AG04449 (cell line): ENCODE measurements around the gene PTPRM.
"Not testable (repeated sequence)": the region's sequence is repeated elsewhere in the genome, so short reads cannot be mapped to it uniquely, and the experiment has no call there.

Source experiments
- CTCF ChIA-PET: fragments of 350-600 bp; formaldehyde crosslinking; extraction: SDS; loops from one replicate; lab custom pipeline; 2021; ENCODE audit warnings: antibody characterized with exemption; lab: Yijun Ruan, JAX
- POLR2A ChIA-PET: fragments of 400-600, 350-600 bp; formaldehyde crosslinking; extraction: SDS; loops from one replicate; lab custom pipeline; 2020; ENCODE audit warnings: antibody characterized with exemption, inconsistent platforms; lab: Yijun Ruan, JAX
- DNase-seq: peaks from one replicate; pipeline ENCODE4 v3.0.0-alpha.2; 2010; ENCODE audit warnings: low read depth, low spot score
- H3K4me3 ChIP-seq: 2 replicates; pipeline ENCODE4 v1.5.1; 2011; ENCODE audit warnings: low read depth, mild to moderate bottlenecking, control low read depth, low read length
- CTCF ChIP-seq: IDR thresholded peaks from one replicate; pipeline ENCODE4 v1.5.1; 2011; ENCODE audit warnings: mild to moderate bottlenecking, moderate library complexity, low read length, control low read depth, inconsistent platforms; ENCODE audit not compliant: insufficient read depth; ENCODE audit errors: missing control alignments

PTPRM gene

GRCh38 chr18:7728297-7728696, 161.2 kb downstream of the PTPRM start:
- CTCF ChIA-PET = interaction anchor here (0.6 kb wide), 1 partner anchor 602 kb away, joined by 3 read pairs; no protein-coding TSS in a partner anchor
- POLR2A ChIA-PET = no interaction called here
- TF ChIP-seq CTCF = no peak
- DNase-seq = no peak
- no peak overlapping the region for H3K4me3 ChIP-seq

- DNase-seq = no peak
- TF ChIP-seq CTCF = no peak
- CTCF ChIA-PET = interaction anchor here (0.9 kb wide), 1 partner anchor 162 kb away, joined by 3 read pairs; no protein-coding TSS in a partner anchor
- POLR2A ChIA-PET = no interaction called here
- no peak overlapping the region for H3K4me3 ChIP-seq
Observed at GRCh38 chr18:7729868-7730267, 162.8 kb downstream of the PTPRM start.

- no peak overlapping the region for H3K4me3 ChIP-seq
- TF ChIP-seq CTCF = no peak
- ChIA-PET CTCF (interaction anchor here (0.9 kb wide), 1 partner anchor 163 kb away, joined by 3 read pairs; no protein-coding TSS in a partner anchor), POLR2A (no interaction called here)
- DNase-seq = no peak
Observed at GRCh38 chr18:7730682-7731081, 163.6 kb downstream of the PTPRM start.

- ChIA-PET CTCF (interaction anchor here (2.6 kb wide), 1 partner anchor 166 kb away, joined by 11 read pairs; the partner anchor contains the start of gene PTPRM), POLR2A (no interaction called here)
- no peak for TF ChIP-seq CTCF
- no peak overlapping the region for H3K4me3 ChIP-seq
- DNase-seq = no peak
Observed at GRCh38 chr18:7733642-7734041, 166.5 kb downstream of the PTPRM start.

- TF ChIP-seq CTCF = peak; percentile 5
- H3K4me3 ChIP-seq = no peak overlapping the region
- POLR2A ChIA-PET = no interaction called here
- DNase-seq = no peak
- CTCF ChIA-PET = interaction anchor here (1.0 to 2.6 kb wide), 3 partner anchors 32 to 746 kb away, joined by 3 to 11 read pairs (median 3); partner anchors contain the start of gene PTPRM
Observed at GRCh38 chr18:7735196-7735595, 168.1 kb downstream of the PTPRM start.

GRCh38 chr18:7735626-7736175, 168.6 kb downstream of the PTPRM start:
- ChIA-PET CTCF (interaction anchor here (2.6 kb wide), 1 partner anchor 168 kb away, joined by 11 read pairs; the partner anchor contains the start of gene PTPRM), POLR2A (no interaction called here)
- no peak for DNase-seq
- TF ChIP-seq CTCF = no peak
- H3K4me3 ChIP-seq = no peak overlapping the region

GRCh38 chr18:7736526-7736925, 169.4 kb downstream of the PTPRM start:
- H3K4me3 ChIP-seq, DNase-seq, POLR2A ChIA-PET: not testable (repeated sequence)
- CTCF ChIA-PET = interaction anchor here (2.6 kb wide), 1 partner anchor 169 kb away, joined by 11 read pairs; the partner anchor contains the start of gene PTPRM
